IMR-90 (cell line): Measurements from ENCODE around the gene AMN. TPM values are rescaled to one million over a fixed set of nuclear protein-coding genes. Genes with fewer than 3 reads are reported as not detected.

Experiments
- ATAC-seq: fragments of 200-7000 bp; cut with Tn5 transposase; 2 replicates; pipeline ENCODE4 v1.9.1; 2020; ENCODE audit warnings: low read depth, mild to moderate bottlenecking, moderate library complexity
- BruUV-seq: library from RNA; stranded (reverse); fragments of 400-500 nt; replicated peaks from 2 replicates; lab custom pipeline; 2021; lab: Mats Ljungman, UMichigan
- CTCF ChIA-PET: fragments of 300-600 bp; formaldehyde crosslinking; extraction: SDS; loops from one replicate; lab custom pipeline; 2021; ENCODE audit warnings: antibody characterized with exemption; lab: Yijun Ruan, JAX
- POLR2A ChIA-PET: fragments of 300-600 bp; sonication (Branson Sonifier 250); formaldehyde crosslinking; loops from one replicate; lab custom pipeline; 2022; ENCODE audit warnings: antibody characterized with exemption; ENCODE audit not compliant: unreplicated experiment; lab: Charles Lee
- DNase-seq: peaks from one replicate; pipeline ENCODE4 v3.0.0; 2013
- H2AFZ ChIP-seq: replicated peaks from 2 replicates; pipeline ENCODE3; 2013; ENCODE audit warnings: low read length, mild to moderate bottlenecking; ENCODE audit not compliant: poor library complexity
- H2AK5ac ChIP-seq: 2 replicates; pipeline ENCODE4 v1.6.1; 2013; ENCODE audit warnings: low read depth, low read length, inconsistent platforms
- H2AK9ac ChIP-seq: replicated peaks from 2 replicates; pipeline ENCODE3; 2013; ENCODE audit warnings: mild to moderate bottlenecking, low read depth, low read length, moderate library complexity; ENCODE audit not compliant: poor library complexity
- H2BK120ac ChIP-seq: 2 replicates; pipeline ENCODE4 v1.6.1; 2013; ENCODE audit warnings: low read depth, low read length, inconsistent platforms
- H2BK15ac ChIP-seq: 3 replicates; pipeline ENCODE4 v1.6.1; 2013; ENCODE audit warnings: low read depth, low read length, inconsistent platforms
- H2BK20ac ChIP-seq: 2 replicates; pipeline ENCODE4 v1.6.1; 2013; ENCODE audit warnings: low read depth, mild to moderate bottlenecking, inconsistent platforms, low read length, moderate library complexity
- H2BK5ac ChIP-seq: 2 replicates; pipeline ENCODE4 v1.6.1; 2013; ENCODE audit warnings: mild to moderate bottlenecking, low read depth, low read length, inconsistent platforms; ENCODE audit not compliant: poor library complexity, severe bottlenecking
- H3K14ac ChIP-seq: replicated peaks from 2 replicates; pipeline ENCODE4 v1.6.1; 2013; ENCODE audit warnings: low read depth, low read length, inconsistent platforms
- H3K18ac ChIP-seq: 2 replicates; pipeline ENCODE4 v1.6.1; 2013; ENCODE audit warnings: low read depth, low read length, control low read depth
- H3K23ac ChIP-seq: 2 replicates; pipeline ENCODE4 v1.6.1; 2013; ENCODE audit warnings: low read depth, low read length, inconsistent platforms
- H3K27ac ChIP-seq: 2 replicates; pipeline ENCODE4 v1.5.1; 2013; ENCODE audit warnings: mild to moderate bottlenecking, control low read depth, low read length; ENCODE audit not compliant: insufficient read depth
- H3K27me3 ChIP-seq: 2 replicates; pipeline ENCODE4 v1.6.1; 2013; ENCODE audit warnings: low read length; ENCODE audit not compliant: control insufficient read depth, insufficient read depth
- H3K36me3 ChIP-seq: 2 replicates; pipeline ENCODE4 v1.6.1; 2013; ENCODE audit warnings: low read length, mixed read lengths; ENCODE audit not compliant: control insufficient read depth, insufficient read depth
- H3K4ac ChIP-seq: 2 replicates; pipeline ENCODE4 v1.6.1; 2013; ENCODE audit warnings: low read depth, low read length, inconsistent platforms
- H3K4me1 ChIP-seq: 2 replicates; pipeline ENCODE4 v1.6.1; 2013; ENCODE audit warnings: low read length, mixed read lengths; ENCODE audit not compliant: control insufficient read depth, insufficient read depth
- H3K4me2 ChIP-seq: 2 replicates; pipeline ENCODE4 v1.6.1; 2013; ENCODE audit warnings: low read depth, mild to moderate bottlenecking, control low read depth, low read length, moderate library complexity
- H3K4me3 ChIP-seq: 2 replicates; pipeline ENCODE4 v1.5.1; 2013; ENCODE audit warnings: low read depth, mild to moderate bottlenecking, control low read depth, low read length, moderate library complexity; ENCODE audit not compliant: insufficient read depth
- H3K56ac ChIP-seq: 2 replicates; pipeline ENCODE4 v1.6.1; 2013; ENCODE audit warnings: low read length, inconsistent platforms; ENCODE audit not compliant: insufficient read depth; ENCODE audit errors: extremely low read depth
- H3K79me1 ChIP-seq, 2 experiments: 2 replicates each; pipeline ENCODE4 v1.6.1; 2013; ENCODE audit warnings: low read length in 2 of 2, inconsistent platforms in 1 of 2, low read depth in 1 of 2
- H3K9ac ChIP-seq: 2 replicates; pipeline ENCODE4 v1.6.1; 2013; ENCODE audit warnings: low read depth, low read length, control low read depth
- H3K9me1 ChIP-seq: 2 replicates; pipeline ENCODE4 v1.6.1; 2013; ENCODE audit warnings: low read length, inconsistent platforms; ENCODE audit not compliant: insufficient read depth
- H3K9me3 ChIP-seq: 2 replicates; pipeline ENCODE4 v1.6.1; 2013; ENCODE audit warnings: low read length; ENCODE audit not compliant: control insufficient read depth, insufficient read depth
- H4K20me1 ChIP-seq: 2 replicates; pipeline ENCODE4 v1.6.1; 2013; ENCODE audit warnings: low read length, inconsistent platforms; ENCODE audit not compliant: insufficient read depth
- H4K5ac ChIP-seq: 2 replicates; pipeline ENCODE4 v1.6.1; 2013; ENCODE audit warnings: mild to moderate bottlenecking, low read depth, low read length, control low read depth
- H4K8ac ChIP-seq, 2 experiments: 2 replicates each; pipeline ENCODE4 v1.6.1; 2013; ENCODE audit warnings: low read depth in 2 of 2, low read length in 2 of 2, control low read depth in 1 of 2, inconsistent platforms in 1 of 2
- H4K91ac ChIP-seq: 2 replicates; pipeline ENCODE4 v1.6.1; 2013; ENCODE audit warnings: low read depth, low read length, inconsistent platforms; ENCODE audit not compliant: insufficient read depth
- CHD1 ChIP-seq: IDR thresholded peaks from 2 replicates; pipeline ENCODE4 v1.6.1; 2012; ENCODE audit warnings: low read depth, low read length, improper control_type of control experiment
- FOS ChIP-seq: fragments of 150-350 bp; IDR thresholded peaks from 2 replicates; pipeline ENCODE4 v1.6.1; 2016; ENCODE audit warnings: low read depth, low read length
- MAFK ChIP-seq: IDR thresholded peaks from 2 replicates; pipeline ENCODE4 v1.6.1; 2012; ENCODE audit warnings: low read depth, low read length, improper control_type of control experiment
- MAZ ChIP-seq: IDR thresholded peaks from 2 replicates; pipeline ENCODE4 v1.6.1; 2012; ENCODE audit warnings: low read depth, mild to moderate bottlenecking, low read length, improper control_type of control experiment, moderate library complexity, borderline replicate concordance
- MXI1 ChIP-seq: IDR thresholded peaks from 2 replicates; pipeline ENCODE4 v1.6.1; 2012; ENCODE audit warnings: low read depth, mild to moderate bottlenecking, low read length, moderate library complexity, borderline replicate concordance
- NFE2L2 ChIP-seq: fragments of 150-350 bp; IDR thresholded peaks from 2 replicates; pipeline ENCODE4 v1.6.1; 2016; ENCODE audit warnings: low read depth, mild to moderate bottlenecking, low read length
- POLR2A ChIP-seq: IDR thresholded peaks from 2 replicates; pipeline ENCODE4 v1.6.1; 2012; ENCODE audit warnings: mild to moderate bottlenecking, low read depth, low read length
- RAD21 ChIP-seq: IDR thresholded peaks from 2 replicates; pipeline ENCODE4 v1.6.1; 2012; ENCODE audit warnings: low read length, improper control_type of control experiment
- RCOR1 ChIP-seq: IDR thresholded peaks from 2 replicates; pipeline ENCODE4 v1.6.1; 2012; ENCODE audit warnings: mild to moderate bottlenecking, low read length, improper control_type of control experiment; ENCODE audit not compliant: insufficient replicate concordance
- RFX5 ChIP-seq: IDR thresholded peaks from 2 replicates; pipeline ENCODE4 v1.8.0; 2012; ENCODE audit warnings: low read depth, mild to moderate bottlenecking, low read length, moderate library complexity
- SMC3 ChIP-seq: fragments of 150-350 bp; IDR thresholded peaks from 2 replicates; pipeline ENCODE4 v1.6.1; 2016; ENCODE audit warnings: low read depth, mild to moderate bottlenecking, antibody characterized with exemption, low read length, moderate library complexity
- WGBS, 2 experiments: methylation state at CpG; one replicate each; pipeline versions ENCODE4 v1.1.5 to v1.1.7; 2013; ENCODE audit warnings: missing lambda C conversion rate in 2 of 2; ENCODE audit not compliant: insufficient read length in 1 of 2; ENCODE audit errors: extremely low coverage in 2 of 2; 5-methylcytosine and 5-hydroxymethylcytosine counted together
- dilution Hi-C: fragments of 300-500 bp; cut with HindIII; formaldehyde crosslinking; loops from one replicate; pipeline ENCODE4 v1.14.3; 2018; ENCODE audit warnings: low sequenced_read_pairs; ENCODE audit not compliant: unreplicated experiment
- in situ Hi-C: fragments of 300-500 bp; cut with MboI; formaldehyde crosslinking; loops from 3 replicates; pipeline ENCODE4 v1.14.3; 2019; ENCODE audit warnings: low sequenced_read_pairs, inconsistent platforms, mixed read lengths
- intact Hi-C: fragments of 100-400 bp; cut with micrococcal nuclease; formaldehyde crosslinking; loops from 2 replicates; pipeline ENCODE4 v1.10.0; 2022
- polyA plus RNA-seq, 3 experiments: library from polyadenylated mRNA; depleted of rRNA; stranded (reverse); fragments of >200 nt; gene quantifications; 2 replicates each; pipeline ENCODE4 v1.2.3, GENCODE V29; 2012; ENCODE audit warnings: low replicate concordance in 1 of 3
- total RNA-seq: library from RNA; depleted of rRNA; stranded (reverse); fragments of >200 nt; gene quantifications from 2 replicates; pipeline ENCODE4 v1.2.3, GENCODE V29; 2012
- TF ChIP-seq, protein P1 (sequence below): fragments of 150-350 bp; IDR thresholded peaks from 2 replicates; pipeline ENCODE4 v1.6.1; 2017; ENCODE audit warnings: mild to moderate bottlenecking, antibody characterized with exemption, low read length, low read depth
- TF ChIP-seq, protein P2 (sequence below): conservative IDR thresholded peaks from 2 replicates; pipeline ENCODE4 v1.5.1; 2012; ENCODE audit warnings: mild to moderate bottlenecking, low read depth, low read length, improper control_type of control experiment
- TF ChIP-seq, protein P3 (sequence below): fragments of 150-350 bp; IDR thresholded peaks from 2 replicates; pipeline ENCODE4 v1.6.1; 2016; ENCODE audit warnings: low read depth, mild to moderate bottlenecking, low read length, moderate library complexity, borderline replicate concordance

The AMN gene
- total and polyA plus RNA-seq, 2 of the 4 experiments (the other 2 are of a cell fraction) = under 0.01 to 0.24 TPM

DNA sequence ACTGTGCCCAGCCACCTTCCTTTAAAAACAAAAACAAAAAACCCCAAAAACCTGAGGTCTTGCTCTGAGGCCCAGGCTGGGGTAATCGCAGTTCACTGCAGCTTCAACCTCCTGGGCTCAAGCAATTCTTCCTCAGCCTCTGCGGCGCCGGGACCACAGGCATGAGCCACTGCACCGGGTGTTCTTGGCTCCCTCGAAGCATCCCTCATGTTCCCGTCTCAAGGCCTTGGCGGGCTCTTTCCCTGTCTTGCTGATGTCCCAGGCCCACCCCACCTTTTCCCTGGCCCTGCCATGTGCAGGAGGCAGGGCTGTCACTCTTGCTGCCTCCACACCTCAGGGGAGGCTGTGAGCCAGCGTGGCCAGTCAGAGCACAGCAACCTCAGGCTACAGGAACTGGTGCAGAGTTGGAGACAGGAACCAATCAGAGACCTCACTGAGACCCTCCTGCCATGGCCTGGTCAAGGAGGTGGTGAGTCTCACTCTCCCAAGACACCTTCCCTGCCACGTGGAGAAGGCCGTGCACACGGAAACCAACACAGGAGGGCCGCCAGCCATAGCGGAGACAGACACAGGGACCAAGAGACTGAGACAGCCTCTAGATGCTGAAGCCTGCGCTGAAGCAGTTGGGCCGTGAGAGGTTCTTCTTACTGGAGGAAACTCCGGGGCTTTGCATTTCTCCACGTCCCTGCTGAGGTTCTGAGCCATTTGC is 6.0 kb upstream of the AMN start:
- DNase-seq = no peak
- in situ Hi-C loops = loop anchor here (10.0 kb wide), 2 partner anchors 142 to 222 kb away; partner anchors contain the start of gene TRAF3

More for the DNA sequence above, 6.0 kb upstream of the AMN start:
- no peak overlapping the region for H3K27ac ChIP-seq
- ATAC-seq = no peak
- H3K79me1 ChIP-seq = no peaks in the 10 kb centered on the region
- no peaks in the 10 kb centered on the region for H3K36me3 ChIP-seq
- no peak overlapping the region for H4K8ac ChIP-seq
- H3K14ac ChIP-seq = no peak overlapping the region
- H2AFZ ChIP-seq = no peak overlapping the region
- H3K4me3 ChIP-seq = no peak overlapping the region
- no peak overlapping the region for H4K5ac ChIP-seq
- H2BK120ac ChIP-seq = no peak overlapping the region
- no peak overlapping the region for H2BK20ac ChIP-seq
- no peak overlapping the region for H3K4me2 ChIP-seq
- no peak overlapping the region for H3K4ac ChIP-seq
- H2AK9ac ChIP-seq = no peak overlapping the region
- no peak overlapping the region for H3K56ac ChIP-seq
- no peaks in the 10 kb centered on the region for H3K27me3 ChIP-seq
- H3K9me1 ChIP-seq = no peaks in the 10 kb centered on the region
- no peak for TF ChIP-seq RCOR1
- no peak for TF ChIP-seq RAD21
- TF ChIP-seq, protein P1, sequence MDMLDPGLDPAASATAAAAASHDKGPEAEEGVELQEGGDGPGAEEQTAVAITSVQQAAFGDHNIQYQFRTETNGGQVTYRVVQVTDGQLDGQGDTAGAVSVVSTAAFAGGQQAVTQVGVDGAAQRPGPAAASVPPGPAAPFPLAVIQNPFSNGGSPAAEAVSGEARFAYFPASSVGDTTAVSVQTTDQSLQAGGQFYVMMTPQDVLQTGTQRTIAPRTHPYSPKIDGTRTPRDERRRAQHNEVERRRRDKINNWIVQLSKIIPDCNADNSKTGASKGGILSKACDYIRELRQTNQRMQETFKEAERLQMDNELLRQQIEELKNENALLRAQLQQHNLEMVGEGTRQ = no peak
- TF ChIP-seq SMC3 = no peak
- no peak for TF ChIP-seq FOS
- TF ChIP-seq MXI1 = no peak
- TF ChIP-seq MAFK = no peak
- TF ChIP-seq, protein P2, sequence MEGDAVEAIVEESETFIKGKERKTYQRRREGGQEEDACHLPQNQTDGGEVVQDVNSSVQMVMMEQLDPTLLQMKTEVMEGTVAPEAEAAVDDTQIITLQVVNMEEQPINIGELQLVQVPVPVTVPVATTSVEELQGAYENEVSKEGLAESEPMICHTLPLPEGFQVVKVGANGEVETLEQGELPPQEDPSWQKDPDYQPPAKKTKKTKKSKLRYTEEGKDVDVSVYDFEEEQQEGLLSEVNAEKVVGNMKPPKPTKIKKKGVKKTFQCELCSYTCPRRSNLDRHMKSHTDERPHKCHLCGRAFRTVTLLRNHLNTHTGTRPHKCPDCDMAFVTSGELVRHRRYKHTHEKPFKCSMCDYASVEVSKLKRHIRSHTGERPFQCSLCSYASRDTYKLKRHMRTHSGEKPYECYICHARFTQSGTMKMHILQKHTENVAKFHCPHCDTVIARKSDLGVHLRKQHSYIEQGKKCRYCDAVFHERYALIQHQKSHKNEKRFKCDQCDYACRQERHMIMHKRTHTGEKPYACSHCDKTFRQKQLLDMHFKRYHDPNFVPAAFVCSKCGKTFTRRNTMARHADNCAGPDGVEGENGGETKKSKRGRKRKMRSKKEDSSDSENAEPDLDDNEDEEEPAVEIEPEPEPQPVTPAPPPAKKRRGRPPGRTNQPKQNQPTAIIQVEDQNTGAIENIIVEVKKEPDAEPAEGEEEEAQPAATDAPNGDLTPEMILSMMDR = no peak
- TF ChIP-seq MAZ = no peak
- no peak for TF ChIP-seq RFX5
- TF ChIP-seq POLR2A = no peak
- no peak for TF ChIP-seq CHD1
- no peak for TF ChIP-seq NFE2L2
- TF ChIP-seq, protein P3, sequence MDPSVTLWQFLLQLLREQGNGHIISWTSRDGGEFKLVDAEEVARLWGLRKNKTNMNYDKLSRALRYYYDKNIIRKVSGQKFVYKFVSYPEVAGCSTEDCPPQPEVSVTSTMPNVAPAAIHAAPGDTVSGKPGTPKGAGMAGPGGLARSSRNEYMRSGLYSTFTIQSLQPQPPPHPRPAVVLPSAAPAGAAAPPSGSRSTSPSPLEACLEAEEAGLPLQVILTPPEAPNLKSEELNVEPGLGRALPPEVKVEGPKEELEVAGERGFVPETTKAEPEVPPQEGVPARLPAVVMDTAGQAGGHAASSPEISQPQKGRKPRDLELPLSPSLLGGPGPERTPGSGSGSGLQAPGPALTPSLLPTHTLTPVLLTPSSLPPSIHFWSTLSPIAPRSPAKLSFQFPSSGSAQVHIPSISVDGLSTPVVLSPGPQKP = no peak
- no peak overlapping the region for H3K18ac ChIP-seq
- WGBS, 2 experiments = 83% methylated on average over 7 of the region's 18 CpGs; no CpG with 5 or more reads in 1 of the 2 experiments
- no peaks in the 10 kb centered on the region; the same call in 1 of the 2 replicates for H4K20me1 ChIP-seq
- BruUV-seq = no TSS peak
- no peak overlapping the region for H3K23ac ChIP-seq
- H2BK15ac ChIP-seq = no peak overlapping the region
- no peak overlapping the region for H2AK5ac ChIP-seq
- H3K9me3 ChIP-seq = no peaks in the 10 kb centered on the region
- CTCF ChIA-PET = no interaction called here
- dilution Hi-C loops = no loop called here
- POLR2A ChIA-PET = no interaction called here
- H2BK5ac ChIP-seq = no peak overlapping the region
- intact Hi-C loops = loop anchor here (1.0 to 10.0 kb wide), 4 partner anchors 222 to 478 kb away; partner anchors contain the start of gene RCOR1
- H3K9ac ChIP-seq = no peak overlapping the region
- H4K91ac ChIP-seq = no peak overlapping the region
- H3K4me1 ChIP-seq = no peaks in the 10 kb centered on the region
